Choroid plexus epithelial cell (primary cell): Measurements from ENCODE around the gene ARHGEF12.

Experiments
- DNase-seq: peaks from one replicate; pipeline ENCODE4 v3.0.0-alpha.2; 2010; ENCODE audit warnings: low read depth
- H3K4me3 ChIP-seq: 2 replicates; pipeline ENCODE4 v1.5.1; 2011; ENCODE audit warnings: low read depth, mild to moderate bottlenecking, control low read depth, low read length, moderate library complexity
- CTCF ChIP-seq: conservative IDR thresholded peaks from 2 replicates; pipeline ENCODE4 v1.5.1; 2011; ENCODE audit warnings: low read depth, mild to moderate bottlenecking, control low read depth, inconsistent platforms, low read length, moderate library complexity

ARHGEF12 gene

GRCh38 chr11:120538707-120539106 is 202.5 kb downstream of the ARHGEF12 start:
- TF ChIP-seq CTCF = no peak
- no peak for DNase-seq
- no peak overlapping the region for H3K4me3 ChIP-seq
